GM18517 (cell line): ENCODE measurements around the gene SACS.

ENCODE experiments used
- ATAC-seq: cut with Tn5 transposase; IDR thresholded peaks from one replicate; pipeline ENCODE4 v1.9.1; 2021; ENCODE audit warnings: mild to moderate bottlenecking, moderate library complexity; ENCODE audit not compliant: unreplicated experiment

The SACS gene

DNA sequence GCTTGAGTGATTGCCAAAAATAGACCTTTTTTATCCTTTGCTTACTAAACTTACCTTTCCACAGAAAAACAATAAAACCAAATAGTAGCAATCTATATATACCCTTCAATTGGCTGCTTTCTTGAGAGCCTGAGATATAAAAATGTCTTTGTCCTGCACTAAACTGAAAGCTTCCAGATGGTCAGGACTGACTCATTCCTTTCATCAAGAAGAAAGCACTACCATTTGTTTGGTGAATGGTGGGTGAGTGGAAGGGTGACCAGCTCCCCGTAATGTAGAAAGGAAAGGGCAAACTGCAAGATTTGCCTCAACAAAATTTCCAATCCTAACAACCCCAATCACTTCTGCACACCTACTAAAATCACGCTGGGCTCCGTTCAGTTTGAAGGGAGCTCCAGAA lies 67.8 kb downstream of the SACS start:
- ATAC-seq, result no peak

DNA sequence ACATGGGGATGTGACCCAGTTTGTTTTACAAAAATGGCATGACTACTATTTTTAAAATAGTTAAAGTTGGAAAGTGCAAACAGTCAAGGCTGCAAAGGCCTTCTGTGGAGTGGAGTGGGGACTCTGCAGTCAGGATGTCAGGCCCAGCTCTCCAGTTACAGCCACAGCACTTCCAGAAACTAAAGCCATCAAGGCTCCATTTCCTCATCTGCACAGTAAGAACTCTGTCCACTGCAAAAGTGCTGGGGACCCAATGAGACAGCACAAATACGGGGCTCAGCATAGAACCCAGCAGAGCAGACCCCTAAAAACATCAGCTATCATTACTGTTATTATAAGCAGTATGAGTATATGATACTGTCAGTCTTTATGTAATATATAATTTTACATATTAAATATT lies 73.6 kb downstream of the SACS start:
- ATAC-seq, result no peak

DNA sequence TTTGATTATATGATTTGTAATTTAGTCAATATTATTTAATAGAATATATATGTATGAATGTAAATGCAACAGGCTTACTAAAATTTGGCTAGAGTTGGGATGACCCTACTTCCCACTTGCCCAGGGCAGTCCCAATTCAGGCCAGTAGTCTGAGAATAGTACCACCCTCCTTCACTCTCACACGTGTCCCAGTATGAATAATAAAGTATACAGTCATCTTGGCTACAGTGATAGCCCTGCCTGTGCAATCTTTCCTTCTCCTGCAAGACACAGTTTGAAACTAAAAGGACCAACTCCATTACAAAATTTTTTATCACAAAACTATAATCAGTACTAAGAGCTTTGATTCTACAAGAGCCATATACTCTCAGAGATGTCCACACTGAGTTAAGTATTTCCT lies 76.2 kb downstream of the SACS start:
- ATAC-seq, result no peak

DNA sequence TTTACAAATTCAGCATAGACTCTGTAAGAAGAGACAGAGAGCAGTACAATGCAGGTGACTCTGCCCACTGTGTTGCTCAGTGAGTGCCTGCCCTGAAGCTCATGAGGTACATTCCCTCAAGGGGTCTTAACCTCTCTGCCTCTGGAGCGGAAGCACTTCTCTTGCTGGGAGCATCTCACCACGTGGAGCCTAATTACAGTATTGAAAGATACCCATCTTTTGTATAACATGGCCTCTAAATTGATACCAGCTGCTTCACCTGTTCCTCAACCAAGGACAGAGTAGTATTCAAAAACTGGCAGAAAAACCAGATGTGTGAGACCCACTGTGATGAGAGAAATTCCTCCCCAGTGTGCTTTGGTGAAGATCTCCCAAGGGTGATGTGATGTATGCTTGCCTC lies 77.1 kb downstream of the SACS start:
- no peak for ATAC-seq

DNA sequence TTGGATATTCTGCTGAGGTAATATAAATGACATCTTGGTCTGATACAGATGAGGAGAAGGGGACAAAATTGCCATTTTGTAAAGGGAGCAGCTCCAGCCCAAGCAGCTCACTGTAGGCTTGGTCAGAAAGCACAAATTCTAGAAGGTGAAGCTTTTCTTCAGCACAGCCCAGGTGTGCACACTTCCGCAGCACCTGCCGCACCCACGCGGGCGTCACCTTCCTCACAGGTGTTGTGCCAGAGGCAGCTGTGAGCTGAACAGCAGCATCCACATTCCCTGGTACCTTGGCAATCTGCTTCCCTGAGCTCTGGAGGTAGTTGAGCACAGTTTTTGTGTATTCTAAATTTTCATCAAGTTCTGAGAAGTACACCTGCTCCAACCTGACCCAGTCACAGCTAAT lies 79.0 kb downstream of the SACS start:
- no peak for ATAC-seq

DNA sequence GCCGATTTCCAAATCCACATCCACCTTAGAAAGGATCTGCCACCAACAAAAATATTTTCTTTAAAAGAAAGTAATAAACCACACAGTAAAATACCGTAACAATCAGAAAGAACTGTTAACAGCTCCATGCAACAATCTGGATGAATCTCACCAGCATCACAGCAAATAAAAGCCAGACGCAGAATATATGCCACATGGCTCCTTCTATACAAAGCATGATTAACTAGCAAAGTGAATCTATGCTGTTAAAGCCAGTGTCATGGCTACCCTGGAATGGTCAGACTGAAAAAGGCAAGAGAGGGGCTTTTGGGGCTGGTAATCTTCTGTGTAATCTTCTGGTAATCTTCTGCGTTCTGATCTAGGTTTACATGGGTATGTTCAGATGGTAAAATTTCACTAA lies 81.3 kb downstream of the SACS start:
- no peak for ATAC-seq

DNA sequence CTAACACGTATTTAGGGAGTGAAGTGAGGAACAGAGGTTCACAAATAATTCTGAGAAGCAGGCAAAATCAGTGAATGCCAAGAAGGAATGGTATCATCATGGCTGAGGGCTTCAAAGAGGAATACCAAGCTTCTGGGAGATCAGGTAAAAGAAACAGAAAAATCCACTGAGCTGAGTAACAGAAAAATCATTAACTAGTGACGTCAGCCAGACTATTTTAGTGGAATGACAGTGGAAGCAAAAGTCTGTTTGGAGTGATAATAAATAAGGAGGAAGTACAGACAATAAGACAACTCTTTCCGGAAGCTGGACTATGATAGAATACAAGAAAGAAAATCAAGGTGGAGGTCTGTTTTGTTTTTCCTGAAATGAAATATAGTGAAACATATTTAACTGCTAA lies 83.5 kb downstream of the SACS start:
- no peak for ATAC-seq

DNA sequence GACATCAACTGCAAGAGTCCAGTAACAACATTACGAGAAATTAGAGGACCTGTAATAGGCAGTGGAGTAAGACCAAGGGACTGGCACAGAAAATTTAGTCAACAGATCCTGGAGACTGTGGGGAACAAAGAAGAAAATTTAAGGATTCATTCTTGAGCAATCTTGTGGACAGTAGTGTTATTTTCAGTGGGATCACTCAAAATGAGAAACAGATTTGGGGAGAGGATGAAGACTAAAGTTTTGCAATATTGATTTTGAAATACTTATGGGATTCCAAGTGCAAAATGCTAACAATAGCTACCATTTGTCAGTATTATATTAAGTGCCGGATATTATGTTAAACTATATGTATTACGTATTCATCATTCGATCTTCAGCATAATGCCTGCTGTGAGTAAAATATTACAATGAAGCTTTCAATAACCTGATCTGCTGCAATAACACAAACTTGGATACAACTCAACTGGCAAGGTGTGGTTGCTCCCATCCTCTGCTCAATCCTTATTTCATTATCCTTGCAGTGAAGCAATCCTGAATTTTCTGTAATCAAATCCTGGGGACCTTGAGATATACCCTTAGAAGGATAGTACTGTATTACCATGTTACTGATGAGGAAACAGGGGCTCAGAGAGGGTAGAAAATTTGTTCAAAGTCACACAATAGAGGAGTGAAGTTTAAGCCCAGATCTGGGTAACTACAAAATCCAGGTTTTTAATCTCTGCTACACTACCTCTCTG lies 84.2 kb downstream of the SACS start:
- no peak for ATAC-seq

DNA sequence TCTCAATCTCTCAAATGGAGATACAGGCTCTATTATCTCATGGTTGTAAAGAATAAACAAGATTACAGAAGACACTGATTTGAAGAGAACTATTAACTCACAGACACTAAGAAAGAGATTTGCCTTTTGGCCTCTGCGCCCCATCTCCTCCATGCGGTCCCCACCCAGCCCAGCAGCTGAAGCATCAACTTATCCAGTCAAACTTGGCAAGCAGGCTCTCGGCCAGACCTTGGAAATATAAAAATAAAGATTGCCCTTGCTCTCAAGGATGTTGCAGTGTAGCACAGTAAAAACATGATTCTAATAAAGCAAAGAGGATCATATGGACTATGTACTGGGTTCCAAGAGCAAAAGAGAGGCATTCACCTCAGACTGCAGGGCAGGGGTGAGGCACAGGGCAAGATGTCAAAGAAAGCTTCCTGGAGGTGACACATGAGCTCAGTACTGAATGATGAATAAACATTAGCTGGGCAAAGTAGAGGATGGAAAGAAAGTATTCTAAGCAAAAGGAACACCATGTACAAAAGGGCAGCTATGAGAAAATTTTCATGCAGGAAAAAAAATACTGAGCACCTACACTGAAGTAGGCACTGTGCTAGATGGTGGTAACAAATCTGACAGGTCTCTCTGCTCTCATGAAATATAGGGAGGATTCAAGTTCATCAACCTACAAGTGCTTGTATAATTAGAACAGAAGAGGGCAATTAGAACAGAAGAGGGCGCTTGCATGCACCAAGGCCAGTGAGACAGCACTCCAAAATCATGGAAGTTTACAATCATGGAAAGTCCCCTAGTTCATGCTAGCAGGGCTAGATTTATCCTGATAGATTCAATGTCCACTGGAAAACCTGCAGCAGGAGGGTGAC lies 85.0 kb downstream of the SACS start:
- ATAC-seq, result no peak

DNA sequence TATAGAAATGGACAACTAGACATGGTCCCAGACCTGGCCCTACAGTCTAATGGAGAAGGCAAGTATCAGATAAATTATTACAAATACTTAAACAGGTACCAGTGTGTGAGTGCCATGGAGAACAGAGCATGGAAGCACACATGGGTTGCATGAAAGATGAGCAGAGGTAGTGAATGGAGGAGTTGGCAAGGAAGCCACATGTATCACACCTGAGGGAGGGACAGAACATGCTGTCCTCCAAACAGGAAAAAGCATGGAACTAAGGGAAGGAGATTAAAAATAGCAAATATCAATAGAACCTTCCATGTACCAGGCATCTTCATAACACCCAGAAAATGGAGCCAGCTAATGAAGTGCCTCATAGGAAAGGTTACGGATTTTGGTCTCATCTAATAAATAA lies 85.9 kb downstream of the SACS start:
- no peak for ATAC-seq

DNA sequence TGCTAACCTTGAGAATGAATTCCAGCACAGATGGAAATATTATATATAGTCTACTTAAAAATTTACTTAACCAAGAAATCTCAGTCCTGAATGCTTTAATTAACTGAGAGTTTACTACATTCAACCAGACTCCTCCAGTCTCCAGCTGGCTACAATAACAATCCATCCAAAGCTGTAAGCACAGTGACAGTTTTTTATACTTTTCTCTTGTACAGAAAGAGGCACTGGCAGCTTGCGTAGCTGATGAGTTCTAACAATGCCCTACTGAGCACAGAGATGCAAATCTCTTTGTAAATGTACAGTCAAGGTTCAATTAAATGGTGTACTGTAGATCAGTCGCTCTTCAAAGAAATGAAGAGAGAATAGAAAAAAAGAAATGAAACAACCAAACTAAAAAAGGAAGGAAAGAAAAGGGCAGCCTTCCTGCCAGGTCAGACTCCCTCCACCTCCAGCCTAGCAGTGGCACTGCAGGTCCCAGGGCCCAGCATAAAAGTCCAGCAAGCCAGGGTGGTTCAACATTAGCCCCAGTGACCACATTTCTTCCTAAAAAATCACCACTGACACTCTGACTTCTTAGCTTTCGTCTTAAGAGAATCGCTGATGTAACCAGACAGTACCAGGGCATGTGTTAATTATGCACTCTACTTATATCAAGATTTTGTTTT lies 88.4 kb downstream of the SACS start:
- ATAC-seq, result no peak

DNA sequence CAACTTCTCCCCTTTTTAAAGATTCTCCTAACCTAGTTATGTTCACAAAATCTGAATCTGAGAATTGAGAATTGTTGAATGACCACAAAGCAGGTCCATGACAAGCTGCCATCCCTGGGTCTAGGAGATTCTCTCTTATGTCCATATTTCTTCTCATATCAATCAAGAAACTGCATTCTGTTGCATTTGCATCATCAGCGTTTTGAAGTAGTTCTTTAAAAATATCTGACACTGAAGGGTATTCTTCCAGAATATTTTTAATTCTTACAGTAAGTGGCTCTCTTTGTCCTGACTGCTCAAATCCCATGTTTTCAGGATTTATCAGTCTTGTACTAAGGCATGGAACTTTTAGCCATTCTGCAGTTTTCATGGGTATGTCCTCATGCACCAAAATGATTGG lies 94.3 kb downstream of the SACS start:
- ATAC-seq, result no peak

DNA sequence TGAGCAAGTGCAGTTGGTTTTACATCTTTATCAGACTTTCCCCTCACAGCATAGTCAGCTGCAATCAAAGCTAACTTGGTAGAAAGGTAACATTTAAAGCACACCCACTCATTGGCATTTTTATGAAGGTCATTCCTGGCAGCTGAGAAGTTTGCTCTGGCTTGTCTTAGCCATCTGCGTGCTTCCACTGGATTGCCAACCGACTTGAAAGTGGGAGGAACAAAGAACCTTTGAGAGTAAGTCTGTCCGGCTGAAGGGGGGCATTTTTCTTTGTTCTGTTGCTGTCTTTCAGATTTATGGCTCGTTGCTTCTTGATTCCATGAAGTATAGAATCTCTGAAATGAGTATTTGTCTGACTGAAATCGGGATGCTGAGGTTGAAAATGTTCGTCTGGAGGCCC lies 103.1 kb downstream of the SACS start:
- no peak for ATAC-seq

DNA sequence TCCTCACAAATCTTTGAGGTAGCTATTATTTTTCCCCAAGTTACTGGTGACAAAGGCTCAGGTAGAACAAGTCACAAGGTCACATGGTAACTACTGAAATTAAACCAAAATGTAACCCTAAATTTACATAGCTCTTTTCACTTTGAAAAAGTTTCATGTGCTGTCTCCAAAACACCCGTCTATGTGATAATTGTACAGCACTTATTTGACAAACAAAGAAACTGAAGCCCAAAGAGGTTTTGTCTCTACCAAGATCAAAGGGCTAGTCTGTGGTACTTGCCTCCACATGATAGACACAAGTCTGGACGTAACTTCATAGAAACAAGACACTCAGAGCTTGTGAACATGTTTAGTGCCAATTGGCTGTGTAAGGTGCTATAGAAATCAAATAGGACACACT lies 108.3 kb downstream of the SACS start:
- ATAC-seq, result no peak

DNA sequence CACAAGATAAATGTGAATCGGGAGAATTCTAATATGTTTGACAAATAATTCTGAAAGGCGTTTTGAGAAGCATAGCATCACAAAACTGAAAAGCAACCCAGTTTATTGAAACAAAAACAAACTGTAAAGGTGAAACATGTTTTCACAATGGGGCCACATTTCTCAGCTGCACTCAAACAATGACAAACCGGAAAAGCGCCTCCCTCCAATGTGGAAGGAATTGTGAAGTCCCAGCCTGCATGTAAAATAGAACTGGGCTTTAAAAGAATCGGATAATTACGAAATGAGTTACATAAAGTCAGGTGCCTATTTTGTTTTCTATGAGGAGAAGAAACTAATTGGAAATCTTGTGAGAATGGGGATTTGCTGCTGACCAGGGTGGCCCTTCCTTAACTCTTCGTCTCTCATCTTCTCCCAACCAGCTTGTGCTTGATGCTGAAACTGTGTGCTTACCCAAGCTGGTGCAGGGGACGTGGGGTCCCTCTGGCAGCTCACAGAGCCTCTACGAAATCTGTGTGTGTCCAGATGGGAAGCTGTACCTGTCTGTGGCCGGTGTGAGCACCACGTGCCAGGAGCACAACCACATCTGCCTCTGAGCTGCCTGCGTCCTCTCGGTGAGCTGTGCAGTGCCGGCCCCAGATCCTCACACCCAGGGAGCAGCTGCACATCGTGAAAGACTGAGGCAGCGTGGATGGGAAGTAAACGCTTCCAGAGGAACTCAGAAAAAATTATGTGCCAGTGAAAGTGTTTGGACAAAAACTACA lies 109.4 kb downstream of the SACS start:
- ATAC-seq, result no peak

DNA sequence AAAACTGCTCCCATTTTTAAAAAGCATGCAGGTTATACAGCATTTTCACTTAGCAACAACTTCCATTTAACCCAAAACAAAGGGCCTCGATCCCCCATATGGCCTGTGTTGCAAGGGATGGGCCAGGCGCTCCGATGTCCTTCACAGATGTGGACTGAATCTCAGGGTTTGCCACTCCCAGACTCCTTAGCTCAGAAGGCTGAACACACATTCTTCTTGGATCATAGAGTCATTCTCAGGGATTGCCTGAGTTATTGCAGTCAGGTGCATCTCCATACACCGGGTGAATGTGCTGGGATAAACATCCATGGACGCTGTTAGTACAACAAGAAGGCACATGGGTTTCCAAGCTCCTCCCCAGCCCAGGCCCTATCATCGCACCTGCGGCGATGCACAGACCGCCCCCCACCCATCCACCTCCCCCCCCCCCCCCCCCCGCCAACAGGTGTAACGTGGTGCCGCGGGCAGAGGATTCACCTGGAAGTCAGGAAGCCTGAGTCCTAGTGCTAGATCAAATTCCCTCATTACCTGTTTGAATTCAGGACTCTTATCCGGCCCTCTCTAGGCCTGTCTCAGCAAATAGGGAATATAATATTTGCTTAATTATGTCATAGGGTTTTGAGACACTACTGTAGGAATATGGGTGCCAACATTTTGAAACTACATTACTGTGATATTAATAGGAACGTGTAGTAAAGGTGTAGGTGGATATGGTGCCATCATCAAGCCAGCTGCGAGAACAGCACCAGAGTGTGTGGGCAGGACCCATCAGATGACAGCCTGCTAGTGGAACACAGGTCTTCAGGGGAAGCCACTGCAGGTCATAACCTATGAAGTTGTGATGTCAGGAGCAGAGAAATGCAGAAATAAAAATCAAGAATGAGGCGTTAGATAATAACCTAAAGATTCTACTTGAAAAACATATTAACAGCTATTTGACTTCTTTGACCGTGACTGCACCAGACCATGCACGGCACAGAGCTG lies 110.9 kb downstream of the SACS start:
- ATAC-seq, result no peak

DNA sequence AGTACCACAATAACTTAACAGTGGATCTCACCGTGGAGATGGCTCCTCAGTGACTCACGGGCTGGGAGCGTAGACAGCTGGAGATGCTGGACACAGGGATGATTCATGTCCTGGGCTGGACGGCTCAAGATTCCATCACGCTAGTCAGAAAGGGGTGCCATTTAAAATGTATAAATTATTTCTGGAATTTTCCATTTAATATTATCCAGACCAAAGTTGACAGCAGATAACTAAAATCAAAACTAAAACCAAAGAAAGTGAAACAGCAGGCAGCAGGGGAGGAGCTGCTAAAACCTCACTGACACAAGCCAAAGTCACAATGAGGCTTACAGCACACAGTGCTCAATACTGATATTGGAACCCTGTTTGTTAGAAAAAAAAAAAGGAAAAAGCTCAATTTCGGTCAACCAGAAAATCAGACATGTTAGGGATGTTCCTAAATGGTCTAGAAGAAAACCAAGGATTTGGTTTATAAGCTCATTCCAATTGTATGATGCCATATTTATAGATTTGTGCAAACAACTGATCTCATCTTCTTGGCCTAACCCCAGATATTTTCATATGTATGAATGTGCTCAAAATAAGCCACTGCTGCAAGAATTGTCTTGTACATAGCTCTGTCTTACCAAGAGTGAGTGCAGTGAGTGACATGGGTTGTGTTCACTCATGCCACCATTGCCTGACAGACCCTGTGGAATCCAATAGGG lies 111.8 kb downstream of the SACS start:
- ATAC-seq, result peak; percentile 83

DNA sequence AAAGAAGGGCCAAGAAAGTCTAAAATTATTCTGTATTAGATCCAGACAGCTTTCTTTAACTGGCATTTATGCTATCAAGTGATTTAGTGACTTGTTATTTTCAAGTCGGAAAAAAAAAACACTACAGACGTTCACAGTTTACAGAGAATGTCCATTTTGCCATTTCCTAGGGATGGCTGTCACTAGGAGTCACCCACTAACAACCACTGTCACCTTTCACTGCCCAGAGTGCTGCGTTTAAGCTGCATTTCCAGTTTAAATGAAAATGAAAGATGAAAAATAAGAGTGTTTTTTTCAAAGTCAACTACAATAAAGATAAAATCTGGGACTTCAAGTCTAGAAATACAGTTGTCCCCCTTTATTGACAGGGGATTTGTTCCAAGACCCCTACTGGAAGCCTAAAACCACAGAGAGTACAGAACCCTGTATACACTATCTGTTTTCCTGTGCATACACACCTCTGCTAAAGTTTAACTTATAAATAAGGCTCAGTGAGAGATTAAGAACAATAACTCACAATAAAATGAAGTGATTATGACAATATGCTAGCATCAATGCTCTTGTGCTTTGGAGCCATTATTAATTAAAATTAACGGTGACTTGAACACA lies 112.5 kb downstream of the SACS start:
- ATAC-seq, result peak; percentile 4

DNA sequence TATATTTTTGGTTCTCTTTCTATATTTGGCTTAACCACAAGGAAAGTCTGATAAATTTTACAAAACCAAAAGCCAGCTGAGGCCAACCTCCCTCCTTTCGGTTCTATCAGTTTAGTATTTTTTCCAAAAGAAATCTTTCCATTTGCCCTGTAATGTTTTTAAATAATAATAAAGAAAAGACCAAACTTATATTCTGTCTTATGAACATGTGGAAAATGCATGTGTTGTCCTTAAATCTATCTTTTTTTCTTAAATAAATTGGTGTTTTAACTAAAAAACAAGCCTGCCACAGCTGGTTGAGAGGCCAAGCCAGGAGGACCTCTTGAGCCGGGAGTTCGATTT lies 113.6 kb downstream of the SACS start:
- ATAC-seq, result no peak
